K562 (cell line): ENCODE results near the gene PGPEP1. TPM values are rescaled to one million over a fixed set of nuclear protein-coding genes. Genes with fewer than 3 reads are reported as not detected.

Experiments
- ATF7 ChIP-seq: fragments of 450-650 bp; IDR thresholded peaks from 2 replicates; pipeline ENCODE4 v1.7.1; 2014; ENCODE audit warnings: mild to moderate bottlenecking, moderate library complexity
- CREB1 ChIP-seq, 2 experiments: sonication (generic) in 1 of 2; formaldehyde crosslinking in 1 of 2; IDR thresholded peaks; 2 replicates each; pipeline versions ENCODE4 v1.6.1 to v1.8.0; 2012 to 2022; ENCODE audit warnings: inconsistent platforms in 1 of 2, mild to moderate bottlenecking in 1 of 2, missing genetic modification reagents in 1 of 2, moderate library complexity in 1 of 2
- CTCF ChIP-seq, 3 experiments: IDR thresholded peaks in 2 of 3; conservative IDR thresholded peaks in 1 of 3; 2 replicates each; pipeline ENCODE4 v1.5.1; 2011 to 2012; ENCODE audit warnings: low read length in 3 of 3, mild to moderate bottlenecking in 3 of 3, control low read depth in 2 of 3, improper control_type of control experiment in 1 of 3, inconsistent platforms in 1 of 3, low read depth in 1 of 3, mixed read lengths in 1 of 3, moderate library complexity in 1 of 3; ENCODE audit not compliant: insufficient read depth in 2 of 3
- ETS1 ChIP-seq: conservative IDR thresholded peaks from 2 replicates; pipeline ENCODE4 v1.6.1; 2011; ENCODE audit warnings: low read depth, mild to moderate bottlenecking, low read length; ENCODE audit not compliant: control insufficient read depth
- FOXJ2 ChIP-seq: fragments of 200-800 bp; sonication (Bioruptor generic); IDR thresholded peaks from 2 replicates; pipeline ENCODE4 v1.6.1; 2016; ENCODE audit warnings: missing genetic modification characterization, missing compliant biosample characterization
- GATAD2B ChIP-seq: fragments of 450-650 bp; IDR thresholded peaks from 2 replicates; pipeline ENCODE4 v1.6.1; 2017; ENCODE audit warnings: mild to moderate bottlenecking, borderline replicate concordance
- KLF1 ChIP-seq: fragments of 450-650 bp; IDR thresholded peaks from 2 replicates; pipeline ENCODE4 v1.6.1; 2016; ENCODE audit warnings: missing genetic modification characterization, missing compliant biosample characterization
- NEUROD1 ChIP-seq: fragments of 150-350 bp; IDR thresholded peaks from 2 replicates; pipeline ENCODE4 v1.6.1; 2014; ENCODE audit warnings: borderline replicate concordance, low read length, low read depth; ENCODE audit not compliant: partially characterized antibody
- NR2C2 ChIP-seq, 2 experiments: fragments of 200-800 bp in 1 of 2; sonication (Bioruptor generic) in 1 of 2; sonication (generic) in 1 of 2; formaldehyde crosslinking in 1 of 2; IDR thresholded peaks; 2 replicates each; pipeline versions ENCODE4 v1.6.1 to v1.8.0; 2016 to 2022; ENCODE audit warnings: mild to moderate bottlenecking in 1 of 2, missing compliant biosample characterization in 1 of 2, missing genetic modification characterization in 1 of 2, missing genetic modification reagents in 1 of 2
- PHF8 ChIP-seq: fragments of 200-600 bp; sonication (generic); IDR thresholded peaks from 2 replicates; pipeline ENCODE4 v1.6.1; 2012; ENCODE audit warnings: mixed run types, mild to moderate bottlenecking, inconsistent platforms, low read length, moderate library complexity, borderline replicate concordance
- POLR2G ChIP-seq: fragments of 200-400 bp; formaldehyde crosslinking; IDR thresholded peaks from 2 replicates; pipeline ENCODE4 v1.6.1; 2017; ENCODE audit warnings: low read depth, mild to moderate bottlenecking, antibody characterized with exemption, low read length, moderate library complexity
- RAD21 ChIP-seq, 2 experiments: fragments of 250-450 bp in 1 of 2; fragments of 450-650 bp in 1 of 2; sonication (Bioruptor Pico) in 1 of 2; formaldehyde crosslinking in 1 of 2; IDR thresholded peaks in 1 of 2; conservative IDR thresholded peaks in 1 of 2; 2 replicates each; pipeline versions ENCODE4 v1.4.0 to v1.8.0; 2020 to 2022; ENCODE audit warnings: mild to moderate bottlenecking in 2 of 2, moderate library complexity in 1 of 2
- RB1 ChIP-seq: fragments of 450-650 bp; IDR thresholded peaks from 2 replicates; pipeline ENCODE4 v1.6.1; 2017; ENCODE audit warnings: low read depth, mild to moderate bottlenecking
- TEAD4 ChIP-seq, 2 experiments: sonication (generic) in 1 of 2; formaldehyde crosslinking in 1 of 2; IDR thresholded peaks; 2 replicates each; pipeline versions ENCODE4 v1.6.1 to v1.8.0; 2012 to 2022; ENCODE audit warnings: borderline replicate concordance in 1 of 2, inconsistent platforms in 1 of 2, low read length in 1 of 2, mild to moderate bottlenecking in 1 of 2, missing genetic modification reagents in 1 of 2
- YY1 ChIP-seq, 3 experiments: IDR thresholded peaks; 2 replicates each; pipeline ENCODE4 v1.6.1; 2011; ENCODE audit warnings: low read length in 2 of 3, mild to moderate bottlenecking in 2 of 3, moderate library complexity in 2 of 3, borderline replicate concordance in 1 of 3, control low read depth in 1 of 3, low read depth in 1 of 3; ENCODE audit not compliant: insufficient read depth in 3 of 3, insufficient replicate concordance in 2 of 3, control insufficient read depth in 1 of 3, insufficient read length in 1 of 3; ENCODE audit errors: extremely low read depth in 1 of 3
- ZKSCAN1 ChIP-seq: fragments of 150-350 bp; IDR thresholded peaks from 2 replicates; pipeline ENCODE4 v1.6.1; 2016; ENCODE audit warnings: low read depth, low read length
- ZNF184 ChIP-seq: sonication (generic); formaldehyde crosslinking; IDR thresholded peaks from 2 replicates; pipeline ENCODE4 v1.5.0; 2020; ENCODE audit warnings: missing genetic modification reagents
- ZNF584 ChIP-seq: fragments of 200-800 bp; sonication (Bioruptor generic); IDR thresholded peaks from 2 replicates; pipeline ENCODE4 v1.6.1; 2016; ENCODE audit warnings: low read depth, mild to moderate bottlenecking, missing genetic modification characterization, missing compliant biosample characterization
- polyA plus RNA-seq, 8 experiments: library from polyadenylated mRNA; depleted of rRNA in 4 of 8; stranded (reverse) in 5 of 8; unstranded in 3 of 8; fragments of >200 nt; fragmentation: Nextera tagmentation in 2 of 8; fragmentation: Illumina TruSeq in 1 of 8; extraction: Ambion mirVana in 2 of 8; extraction: Trizol in 1 of 8; gene quantifications; 2 replicates each; pipeline versions ENCODE4 v1.2.1 to v1.2.3, GENCODE V29; 2011 to 2014; ENCODE audit warnings: inconsistent platforms in 1 of 8, missing spikeins in 1 of 8
- total RNA-seq, 7 experiments: library from RNA; depleted of rRNA in 6 of 7; stranded (reverse); fragments of >200 nt in 6 of 7; fragmentation: Illumina TruSeq in 2 of 7; extraction: Trizol in 2 of 7; gene quantifications; 2 replicates each; pipeline versions ENCODE4 v1.2.1 to v1.2.3, GENCODE V29; 2011 to 2021; ENCODE audit warnings: low replicate concordance in 1 of 7
- TF ChIP-seq, protein P1 (sequence below): sonication (generic); formaldehyde crosslinking; IDR thresholded peaks from 2 replicates; pipeline ENCODE4 v1.8.1; 2023; ENCODE audit warnings: mild to moderate bottlenecking, missing genetic modification reagents

The PGPEP1 gene
- total and polyA plus RNA-seq, 9 of the 15 experiments (the other 6 are each of a cell fraction or from before 2014, with no cell fraction given), result 10.0 to 69.6 (median 33.5) TPM

- TF ChIP-seq RAD21 (CRISPR knock-in tag; conservative IDR thresholded peaks at IDR 0.05 in 1 of 2, IDR thresholded peaks at IDR 0.05 in 1 of 2) (peak in 1 of 2 experiments; percentile 67; a peak in 3 of 4 replicates), RB1 (peak; percentile 97), FOXJ2 (tag) (peak; percentile 78), CREB1 (IDR thresholded peaks at IDR 0.05) (no peak), CREB1 (CRISPR knock-in tag; IDR thresholded peaks at IDR 0.05) (0 out of 2 replicates have a peak, but pooled peaks have one; percentile 10), ATF7 (peak; percentile 58; the same call in 1 of the 2 replicates), POLR2G (peak; percentile 49), TEAD4 (IDR thresholded peaks at IDR 0.05; ENCODE audit: low read length) (no peak), TEAD4 (CRISPR knock-in tag; IDR thresholded peaks at IDR 0.05; ENCODE audit: borderline replicate concordance) (peak; percentile 75; the same call in 1 of the 2 replicates), ETS1 (peak; percentile 51; the same call in 1 of the 2 replicates), YY1 (IDR thresholded peaks at IDR 0.05; ENCODE audit: borderline replicate concordance in 1 of 3, control insufficient read depth in 1 of 3, extremely low read depth in 1 of 3, insufficient read depth in 3 of 3, insufficient read length in 1 of 3, insufficient replicate concordance in 2 of 3, low read depth in 1 of 3, low read length in 2 of 3) (peak in 1 of 3 experiments; percentile 50), PHF8 (peak; percentile 47; the same call in 1 of the 2 replicates), GATAD2B (peak; percentile 90), KLF1 (tag) (peak; percentile 35; the same call in 1 of the 2 replicates), NEUROD1 (peak; percentile 87), NR2C2 (CRISPR knock-in tag; IDR thresholded peaks at IDR 0.05) (no peak), NR2C2 (tag; IDR thresholded peaks at IDR 0.05) (peak; percentile 72), ZNF584 (peak; percentile 59; the same call in 1 of the 2 replicates), CTCF (IDR thresholded peaks at IDR 0.05 in 2 of 3, conservative IDR thresholded peaks at IDR 0.05 in 1 of 3; ENCODE audit: insufficient read depth in 2 of 3, low read depth in 1 of 3, low read length in 3 of 3) (peak; percentile 17 to 95 (median 66); a peak in 4 of 6 replicates), ZKSCAN1 (no peak), ZNF184 (CRISPR knock-in tag) (no peak)
- TF ChIP-seq, protein P1, sequence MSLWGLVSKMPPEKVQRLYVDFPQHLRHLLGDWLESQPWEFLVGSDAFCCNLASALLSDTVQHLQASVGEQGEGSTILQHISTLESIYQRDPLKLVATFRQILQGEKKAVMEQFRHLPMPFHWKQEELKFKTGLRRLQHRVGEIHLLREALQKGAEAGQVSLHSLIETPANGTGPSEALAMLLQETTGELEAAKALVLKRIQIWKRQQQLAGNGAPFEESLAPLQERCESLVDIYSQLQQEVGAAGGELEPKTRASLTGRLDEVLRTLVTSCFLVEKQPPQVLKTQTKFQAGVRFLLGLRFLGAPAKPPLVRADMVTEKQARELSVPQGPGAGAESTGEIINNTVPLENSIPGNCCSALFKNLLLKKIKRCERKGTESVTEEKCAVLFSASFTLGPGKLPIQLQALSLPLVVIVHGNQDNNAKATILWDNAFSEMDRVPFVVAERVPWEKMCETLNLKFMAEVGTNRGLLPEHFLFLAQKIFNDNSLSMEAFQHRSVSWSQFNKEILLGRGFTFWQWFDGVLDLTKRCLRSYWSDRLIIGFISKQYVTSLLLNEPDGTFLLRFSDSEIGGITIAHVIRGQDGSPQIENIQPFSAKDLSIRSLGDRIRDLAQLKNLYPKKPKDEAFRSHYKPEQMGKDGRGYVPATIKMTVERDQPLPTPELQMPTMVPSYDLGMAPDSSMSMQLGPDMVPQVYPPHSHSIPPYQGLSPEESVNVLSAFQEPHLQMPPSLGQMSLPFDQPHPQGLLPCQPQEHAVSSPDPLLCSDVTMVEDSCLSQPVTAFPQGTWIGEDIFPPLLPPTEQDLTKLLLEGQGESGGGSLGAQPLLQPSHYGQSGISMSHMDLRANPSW, result 0 out of 2 replicates have a peak, but pooled peaks have one; percentile 26
These were observed 78.8 kb downstream of the PGPEP1 start, which contains the start of gene SSBP4 (continued) for GRCh38 chr19:18419195-18419698.
